Esophagus muscularis mucosa (tissue), 4 donors: Measurements from ENCODE around the gene LIPC.

Experiments
- CTCF ChIP-seq, 3 experiments: fragments of 200-600 bp in 2 of 3; fragments of 450-650 bp in 1 of 3; sonication (generic) in 2 of 3; IDR thresholded peaks; one replicate each; pipeline ENCODE4 v1.5.1; 2017 to 2019; ENCODE audit warnings: antibody characterized with exemption in 3 of 3, mild to moderate bottlenecking in 2 of 3, moderate library complexity in 1 of 3
- EP300 ChIP-seq: sonication (generic); formaldehyde crosslinking; IDR thresholded peaks from one replicate; pipeline ENCODE4 v1.6.1; 2017; ENCODE audit warnings: antibody characterized with exemption
- POLR2A ChIP-seq: fragments of 450-650 bp; IDR thresholded peaks from one replicate; pipeline ENCODE4 v1.6.1; 2017; ENCODE audit warnings: antibody characterized with exemption, moderate library complexity, mild to moderate bottlenecking, low read depth

- TF ChIP-seq CTCF (IDR thresholded peaks at IDR 0.05), result no peak
- no peak for TF ChIP-seq EP300
- no peak for TF ChIP-seq POLR2A
Observed at GRCh38 chr15:58460872-58461271, 29.1 kb downstream of the LIPC start.
